DND-41 (cell line): ENCODE measurements around the gene CACNB4.

Experiments
- EZH2 ChIP-seq: IDR thresholded peaks from 3 replicates; pipeline ENCODE4 v1.6.1; 2012; ENCODE audit warnings: borderline replicate concordance, low read depth, mild to moderate bottlenecking, moderate library complexity, low read length, inconsistent platforms; ENCODE audit not compliant: severe bottlenecking
- TF ChIP-seq, protein P1 (sequence below): IDR thresholded peaks from 2 replicates; pipeline ENCODE4 v1.5.1; 2012; ENCODE audit warnings: borderline replicate concordance, low read length, moderate library complexity, mild to moderate bottlenecking; ENCODE audit not compliant: poor library complexity, severe bottlenecking; ENCODE audit errors: extremely low read depth

DNA sequence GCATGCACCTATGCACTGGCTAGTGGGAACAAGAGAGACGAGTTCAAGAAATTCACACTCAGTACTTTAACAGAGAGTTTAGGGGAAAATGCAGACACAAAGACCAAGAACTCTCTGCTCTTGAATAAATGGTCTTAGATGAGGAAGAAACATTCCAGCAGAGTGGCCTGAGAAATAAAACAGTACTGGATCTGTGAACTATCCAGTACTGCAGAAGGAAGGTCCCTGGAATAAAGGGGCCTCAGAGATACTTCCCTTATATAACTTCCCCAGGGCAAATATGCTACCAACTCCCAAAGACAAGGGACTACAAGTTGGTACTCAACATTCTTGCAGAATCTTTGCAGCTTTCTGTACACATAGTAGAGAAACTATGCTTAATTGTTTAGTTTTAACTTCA lies 199.7 kb downstream of the CACNB4 start:
- TF ChIP-seq, protein P1, sequence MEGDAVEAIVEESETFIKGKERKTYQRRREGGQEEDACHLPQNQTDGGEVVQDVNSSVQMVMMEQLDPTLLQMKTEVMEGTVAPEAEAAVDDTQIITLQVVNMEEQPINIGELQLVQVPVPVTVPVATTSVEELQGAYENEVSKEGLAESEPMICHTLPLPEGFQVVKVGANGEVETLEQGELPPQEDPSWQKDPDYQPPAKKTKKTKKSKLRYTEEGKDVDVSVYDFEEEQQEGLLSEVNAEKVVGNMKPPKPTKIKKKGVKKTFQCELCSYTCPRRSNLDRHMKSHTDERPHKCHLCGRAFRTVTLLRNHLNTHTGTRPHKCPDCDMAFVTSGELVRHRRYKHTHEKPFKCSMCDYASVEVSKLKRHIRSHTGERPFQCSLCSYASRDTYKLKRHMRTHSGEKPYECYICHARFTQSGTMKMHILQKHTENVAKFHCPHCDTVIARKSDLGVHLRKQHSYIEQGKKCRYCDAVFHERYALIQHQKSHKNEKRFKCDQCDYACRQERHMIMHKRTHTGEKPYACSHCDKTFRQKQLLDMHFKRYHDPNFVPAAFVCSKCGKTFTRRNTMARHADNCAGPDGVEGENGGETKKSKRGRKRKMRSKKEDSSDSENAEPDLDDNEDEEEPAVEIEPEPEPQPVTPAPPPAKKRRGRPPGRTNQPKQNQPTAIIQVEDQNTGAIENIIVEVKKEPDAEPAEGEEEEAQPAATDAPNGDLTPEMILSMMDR: no peak
- no peak for TF ChIP-seq EZH2
